ENCODE data around the gene GPSM1. TPM values are rescaled to one million over a fixed set of nuclear protein-coding genes. Genes with fewer than 3 reads are reported as not detected.

GPSM1 gene
- total RNA-seq, 2 donors from 2014 or later: 55.6 to 58.6 TPM

DNA sequence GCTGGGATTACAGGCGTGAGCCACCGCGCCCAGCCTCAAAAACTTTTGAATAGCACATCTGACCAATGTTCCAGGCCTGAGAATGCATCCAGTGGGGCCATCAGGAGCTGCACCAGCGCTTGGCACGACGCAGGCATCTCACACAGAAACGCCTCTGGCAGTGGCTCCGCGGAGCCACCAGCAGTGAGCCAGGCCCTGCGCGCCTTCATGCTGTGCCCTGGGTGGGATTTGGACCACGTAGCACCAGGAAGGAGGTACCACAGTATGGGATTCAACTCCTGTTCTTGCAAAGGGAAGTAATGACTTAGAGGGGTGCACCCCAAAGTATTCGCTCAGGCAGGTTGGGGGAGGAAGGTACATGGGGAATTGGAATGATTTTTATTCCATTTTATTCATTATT is 26.5 kb upstream of the GPSM1 start:
- ATAC-seq (no peak), DNase-seq (no peak)
- intact Hi-C loops (cut with DNase I): no loop called here

DNA sequence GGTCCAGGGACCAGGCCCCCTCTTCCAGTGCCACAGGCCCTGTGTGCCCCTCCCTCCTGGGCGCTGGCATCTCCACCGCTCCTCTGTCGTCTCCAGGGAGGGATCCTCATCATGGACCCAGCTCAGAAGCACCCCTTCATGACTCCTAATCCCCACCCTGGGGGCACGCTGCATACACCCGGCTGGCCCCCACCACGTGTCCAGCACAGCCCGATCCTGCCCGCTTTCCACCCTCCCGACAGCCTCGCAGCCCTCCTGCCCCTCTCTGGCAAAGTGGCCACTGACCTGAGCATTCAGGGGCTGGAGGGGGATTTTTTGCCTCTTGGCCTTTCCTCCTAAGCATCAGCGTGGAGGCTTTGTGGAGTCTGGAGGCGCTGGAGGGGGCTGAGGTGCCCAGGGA is 24.8 kb upstream of the GPSM1 start:
- intact Hi-C loops (cut with DNase I): no loop called here
- ATAC-seq (no peak), DNase-seq (no peak)

DNA sequence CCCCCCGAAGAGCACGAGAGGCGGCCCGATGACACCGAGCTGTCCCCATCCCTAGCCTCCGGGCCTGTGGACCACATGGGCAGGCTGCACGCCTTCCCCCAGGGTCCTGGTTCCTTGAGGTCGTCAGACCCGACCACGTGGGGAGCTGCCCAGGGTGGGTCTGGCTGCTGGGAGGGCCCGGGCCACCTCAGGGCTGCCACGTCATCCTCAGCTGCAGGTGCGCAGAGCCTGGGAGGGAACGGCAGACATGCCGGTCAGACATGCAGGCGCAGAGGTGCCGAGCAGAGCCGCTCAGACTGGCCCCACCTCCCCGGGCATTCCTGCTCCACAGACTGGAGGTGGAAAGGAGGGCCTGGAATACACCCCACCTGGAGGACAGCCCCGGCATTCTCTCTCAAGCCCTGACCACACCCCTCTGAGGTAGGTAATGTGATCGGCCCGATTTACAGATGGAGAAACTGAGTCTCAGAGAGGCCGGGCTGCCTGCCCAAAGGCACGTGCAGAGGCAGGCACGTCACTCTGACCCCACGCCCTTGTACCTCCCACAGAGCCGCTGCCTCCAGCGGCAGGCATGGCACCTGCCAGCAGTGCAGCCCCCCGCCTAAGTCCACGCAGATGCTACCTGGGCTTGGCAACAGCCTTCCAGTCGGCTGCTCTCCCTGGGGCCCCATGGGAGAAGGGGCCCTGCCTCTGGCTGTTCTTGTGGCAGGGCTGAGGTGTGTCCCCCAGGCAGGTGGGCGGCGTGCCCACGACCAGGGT is 24.1 kb upstream of the GPSM1 start:
- no peak for DNase-seq
- no peak for ATAC-seq
- intact Hi-C loops (cut with DNase I): no loop called here

DNA sequence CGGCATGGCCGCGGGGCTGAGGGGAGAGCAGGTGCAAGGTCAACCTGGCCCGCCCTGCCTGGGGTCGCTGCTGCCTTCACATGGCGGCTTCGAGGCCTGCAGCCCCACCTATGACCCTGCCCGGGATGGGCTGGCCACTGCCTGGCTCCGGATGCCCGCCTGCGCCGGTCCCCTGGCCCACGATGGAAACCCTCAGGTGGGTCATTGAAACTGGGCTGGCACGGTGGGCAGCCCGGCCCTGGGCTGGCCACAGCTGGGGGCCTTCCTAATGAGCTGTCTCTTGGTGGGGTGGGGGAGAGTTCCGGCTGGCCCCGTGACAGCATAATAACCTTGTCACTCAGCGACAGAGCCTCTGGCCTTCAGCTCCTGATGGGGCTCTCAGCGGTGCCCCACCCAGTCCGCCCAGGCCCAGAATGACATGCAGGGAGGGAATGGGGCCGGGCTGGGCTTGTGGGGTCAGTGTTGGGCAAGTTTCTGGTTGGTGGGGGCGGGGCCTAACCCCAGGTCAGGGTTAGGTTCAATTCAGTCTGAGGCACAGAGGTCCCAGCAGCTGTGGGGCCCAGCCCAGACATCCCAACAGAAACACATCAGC is 23.4 kb upstream of the GPSM1 start, which contains the start of gene CCDC187:
Gene CCDC187, minus strand, starts transcription at position 270 of the 592 bp plus-strand sequence. Its CDS starts 264 bp downstream, at position 6.
- intact Hi-C loops (cut with DNase I): no loop called here
- ATAC-seq (no peak), DNase-seq (no peak)

DNA sequence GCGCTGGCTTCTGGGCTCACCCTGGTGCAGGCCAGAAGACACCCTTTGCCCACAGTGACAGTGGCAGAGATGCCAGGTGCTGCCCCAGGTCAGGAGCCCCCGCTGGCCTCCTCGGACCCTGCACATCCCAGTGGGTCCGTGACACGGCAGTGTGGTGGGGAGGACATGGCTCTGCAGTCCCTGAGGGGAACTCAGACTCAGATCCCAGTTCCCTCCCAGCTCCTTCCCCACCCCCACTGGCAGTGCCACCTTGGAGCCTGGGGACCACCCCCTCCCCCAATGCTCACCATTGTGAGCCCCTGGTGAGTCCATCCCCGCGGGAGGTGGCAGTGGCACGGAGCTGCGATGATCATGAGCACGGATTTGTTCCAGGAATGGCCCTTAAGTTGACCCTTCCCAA is 22.9 kb upstream of the GPSM1 start:
- intact Hi-C loops (cut with DNase I): no loop called here
- no peak for ATAC-seq
- no peak for DNase-seq

DNA sequence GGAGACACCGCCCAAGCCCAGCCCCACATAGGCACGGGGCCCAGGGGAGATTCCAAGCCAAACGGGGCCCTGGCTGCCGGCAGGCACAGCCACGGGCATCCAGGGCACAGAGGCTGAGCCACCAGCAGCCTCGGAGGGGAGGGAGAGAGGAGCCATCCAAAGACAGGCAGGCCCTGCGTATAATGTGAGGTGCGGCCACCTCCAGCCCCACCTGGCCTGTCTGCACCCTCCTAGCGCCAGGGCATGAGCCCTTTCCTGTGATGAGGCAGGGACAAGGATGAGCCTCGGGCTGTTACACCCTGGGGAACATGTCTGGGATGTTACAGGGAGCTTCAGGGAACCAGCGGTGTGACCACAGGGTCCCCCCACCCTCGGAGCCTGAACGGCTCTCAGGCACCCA is 22.4 kb upstream of the GPSM1 start:
- intact Hi-C loops (cut with DNase I): no loop called here
- DNase-seq: no peak
- no peak for ATAC-seq

DNA sequence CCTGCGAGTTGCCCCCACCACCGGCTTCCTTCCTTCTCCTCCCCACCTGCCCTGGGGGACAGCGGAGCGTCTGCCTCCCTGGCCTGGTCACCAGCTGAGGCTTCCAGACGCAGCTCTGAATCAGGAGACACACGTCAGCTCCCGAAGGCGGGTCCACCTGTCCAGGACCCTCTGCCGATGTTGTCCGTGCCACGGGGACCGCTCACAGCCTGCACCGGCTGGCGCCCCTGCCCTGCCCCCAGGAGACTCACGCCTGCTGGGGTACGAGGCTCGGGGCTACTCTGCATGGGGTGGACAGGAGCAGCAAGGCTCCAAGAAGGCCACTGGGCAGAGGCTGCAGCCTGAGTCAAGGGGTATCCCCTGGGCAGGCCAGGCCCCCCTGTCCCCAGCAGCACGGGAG is 21.5 kb upstream of the GPSM1 start:
- ATAC-seq (no peak), DNase-seq (no peak)
- intact Hi-C loops (cut with DNase I): no loop called here

DNA sequence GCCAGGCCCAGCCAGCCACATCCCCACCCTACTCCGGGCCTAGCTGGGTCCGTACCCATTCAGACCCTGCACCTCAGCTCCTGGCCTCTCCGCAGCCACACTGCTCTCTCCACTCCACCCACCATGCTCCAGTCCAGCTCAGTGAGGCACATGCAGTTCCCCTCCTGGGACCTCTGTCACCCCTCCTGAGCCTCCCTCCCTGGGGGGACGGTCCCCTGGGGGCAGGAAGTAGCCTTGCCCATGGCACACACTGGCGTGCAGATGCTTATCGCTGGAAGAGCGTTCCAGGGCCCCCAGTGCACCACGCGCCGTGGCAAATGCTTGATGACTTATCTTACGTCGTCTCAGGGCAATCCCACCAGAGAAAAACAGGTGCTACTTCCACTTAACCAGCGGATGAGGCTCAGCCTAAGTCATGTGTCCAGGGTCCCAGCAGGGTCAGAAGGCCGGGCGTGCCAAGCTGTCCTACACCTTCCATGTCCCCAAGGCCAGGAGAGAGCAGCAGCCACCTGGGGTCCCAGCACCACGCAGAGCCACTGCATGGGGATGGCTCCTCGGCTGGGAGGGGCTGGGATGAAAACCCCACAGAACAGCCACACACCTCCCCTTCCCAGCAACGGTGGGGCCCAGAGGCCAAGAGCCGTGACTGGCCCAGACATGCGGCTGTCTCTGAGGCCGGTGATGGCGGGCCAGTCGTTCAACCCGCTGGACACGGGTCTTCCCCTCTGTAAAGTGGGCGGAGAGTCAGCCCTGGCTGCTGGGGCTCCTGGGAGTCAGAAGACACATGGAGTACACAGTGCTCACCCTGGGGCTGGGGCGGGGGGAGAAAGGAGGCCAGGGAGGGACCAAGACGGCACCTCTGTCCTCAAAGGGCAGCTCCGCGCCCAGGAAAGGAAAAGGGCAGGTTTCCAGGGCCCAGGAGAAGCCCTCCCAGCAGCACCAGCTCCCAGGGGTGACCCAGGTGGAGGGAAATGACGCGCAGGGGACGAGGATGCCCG is 20.8 kb upstream of the GPSM1 start:
- DNase-seq (no peak), ATAC-seq (no peak)
- intact Hi-C loops (cut with DNase I): no loop called here

DNA sequence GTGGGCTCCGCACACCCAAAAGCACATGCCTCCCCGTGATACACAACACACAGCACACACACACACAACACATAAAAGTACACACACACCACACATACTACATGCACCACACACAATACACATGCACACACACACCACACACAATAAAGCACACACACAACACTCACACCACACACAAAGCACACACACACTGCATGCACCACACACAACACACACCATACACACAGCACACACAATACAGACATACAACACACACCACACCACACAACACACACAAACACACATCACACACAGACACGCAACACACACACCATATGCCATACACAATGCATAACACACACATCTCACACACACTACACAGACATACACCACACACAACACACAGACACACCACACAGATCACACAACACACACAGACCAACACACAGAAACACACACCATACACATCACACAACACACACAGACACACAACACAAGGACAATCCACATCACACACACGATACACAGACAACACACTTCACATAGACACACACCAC is 20.1 kb upstream of the GPSM1 start:
- intact Hi-C loops (cut with DNase I): no loop called here
- DNase-seq (no peak), ATAC-seq (no peak)

DNA sequence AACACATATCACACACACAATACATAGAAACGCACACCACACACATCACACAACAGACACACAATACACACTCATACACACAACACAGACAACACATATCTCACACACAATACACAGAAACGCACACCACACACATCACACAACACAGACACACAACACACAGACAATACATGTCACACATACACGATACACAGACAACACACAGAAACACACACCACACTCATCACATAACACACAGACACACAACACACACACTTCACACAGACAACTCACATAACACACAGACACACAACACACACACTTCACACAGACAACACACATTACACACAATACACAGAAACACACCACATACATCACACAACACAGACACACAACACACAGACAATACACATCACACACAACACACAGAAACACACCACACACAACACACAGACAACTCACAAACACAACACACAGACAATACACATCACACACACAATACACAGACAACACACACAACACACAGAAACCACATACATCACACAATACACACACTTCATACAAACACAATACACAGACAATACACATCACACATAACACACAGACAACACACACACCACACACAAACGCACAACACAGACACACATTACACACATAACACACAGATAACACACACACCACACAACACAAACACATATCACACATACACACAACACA is 19.2 kb upstream of the GPSM1 start:
- no peak for ATAC-seq
- no peak for DNase-seq
- intact Hi-C loops (cut with DNase I): no loop called here

DNA sequence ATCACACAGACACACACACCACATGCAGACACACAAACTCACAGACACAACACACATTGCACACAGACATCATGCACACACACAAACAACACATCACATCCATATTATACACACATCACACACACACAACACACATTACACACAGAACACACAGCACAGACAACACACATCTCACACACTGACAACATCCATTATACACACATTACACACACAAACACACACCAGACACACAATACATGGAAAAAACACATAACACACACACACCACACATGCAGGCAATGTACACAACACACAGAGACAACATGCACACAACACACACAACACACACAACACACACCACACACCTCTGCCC is 18.7 kb upstream of the GPSM1 start:
- ATAC-seq (no peak), DNase-seq (no peak)
- intact Hi-C loops (cut with DNase I): no loop called here

DNA sequence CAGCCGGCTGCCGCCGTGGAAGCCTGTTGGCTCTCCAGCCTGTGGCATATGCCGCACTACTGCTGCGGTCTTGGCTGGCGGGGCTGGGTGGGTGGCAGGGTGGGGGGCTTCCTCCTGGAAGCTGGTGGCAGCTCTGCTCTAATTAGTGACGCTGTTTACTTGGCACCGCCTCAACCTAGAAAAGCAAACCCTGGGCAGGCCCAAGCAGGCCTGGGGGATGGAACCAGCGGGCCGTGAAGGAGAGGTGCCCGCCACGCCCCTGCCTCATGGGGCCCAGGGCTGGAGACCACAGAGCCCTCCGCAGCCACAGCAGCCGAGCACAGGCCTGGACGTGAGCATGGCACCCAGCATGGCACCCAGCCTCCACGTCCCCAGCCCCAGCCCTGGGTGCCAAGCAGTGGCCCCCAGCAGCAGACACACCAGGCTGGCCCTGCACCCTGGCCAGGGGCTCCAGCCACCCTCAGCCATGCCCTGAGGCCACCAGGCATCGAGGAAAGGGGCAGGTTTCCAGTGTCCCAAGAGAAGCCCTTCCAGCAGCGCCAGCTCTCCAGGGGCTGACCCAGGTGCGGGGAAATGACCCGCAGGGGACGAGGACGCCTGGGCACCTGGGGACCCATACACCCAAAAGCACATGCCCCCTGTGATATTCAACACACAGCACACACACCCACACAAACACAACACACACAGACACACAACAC is 18.1 kb upstream of the GPSM1 start:
- no peak for DNase-seq

DNA sequence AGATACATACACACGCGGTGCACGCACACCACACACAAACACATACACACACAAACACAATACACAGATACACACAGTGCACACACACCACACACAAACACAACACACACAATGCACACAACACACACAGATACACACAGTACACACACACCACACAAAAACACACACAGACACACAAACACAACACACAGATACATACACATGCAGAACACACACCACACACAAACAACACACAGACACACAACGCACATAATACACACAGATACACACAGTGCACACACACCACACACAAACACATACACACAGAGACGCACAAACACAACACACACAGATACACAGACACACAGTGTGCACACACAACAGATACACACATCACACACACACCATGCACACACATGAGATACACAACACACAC is 17.5 kb upstream of the GPSM1 start:
- ATAC-seq (no peak), DNase-seq (no peak)
- intact Hi-C loops (cut with DNase I): loop anchor here in 1 of 2 donors (5.0 kb wide), 1 partner anchor 92 kb away; the partner anchor contains the start of gene SNAPC4

More for the DNA sequence above, 18.1 kb upstream of the GPSM1 start:
- no peak for ATAC-seq
- intact Hi-C loops (cut with DNase I): no loop called here

DNA sequence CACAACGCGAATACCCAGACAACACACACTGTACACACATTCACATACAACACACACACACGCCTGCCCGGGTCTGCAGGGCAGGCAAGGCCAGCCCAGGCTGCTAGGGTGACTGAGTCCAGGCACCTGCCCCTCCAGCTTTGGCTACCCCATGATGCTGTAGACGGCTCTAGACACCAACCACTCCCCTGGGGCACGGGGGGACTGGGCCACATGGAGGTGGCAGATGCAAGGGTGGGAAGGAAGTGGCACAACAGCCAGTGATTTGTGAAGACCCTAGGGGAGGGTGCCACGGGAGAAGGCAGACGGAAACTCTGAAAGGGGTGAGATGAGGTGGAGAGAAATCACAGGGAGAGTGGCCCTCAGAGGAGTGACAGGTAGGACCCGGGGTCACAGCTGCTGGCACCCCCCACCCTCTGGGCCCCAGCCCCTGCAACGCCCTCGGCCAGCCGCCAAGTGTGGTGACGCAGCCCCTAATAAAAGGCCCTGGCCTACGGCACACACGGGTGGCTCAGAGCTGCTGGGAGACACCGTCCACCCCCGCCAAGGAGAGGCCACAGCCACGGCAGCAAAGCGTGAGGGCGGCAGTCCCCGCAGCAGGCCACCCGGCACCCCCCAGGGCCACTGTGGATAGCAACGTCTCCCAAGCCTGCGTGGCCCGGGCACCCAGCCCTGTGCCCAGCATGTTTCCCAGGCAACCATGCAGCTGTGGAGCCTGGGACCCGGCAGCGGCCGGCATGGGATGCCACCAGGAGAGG is 16.9 kb upstream of the GPSM1 start:
- no peak for DNase-seq
- intact Hi-C loops (cut with DNase I): loop anchor here in 1 of 2 donors (5.0 kb wide), 1 partner anchor 92 kb away; the partner anchor contains the start of gene SNAPC4
- ATAC-seq: no peak

DNA sequence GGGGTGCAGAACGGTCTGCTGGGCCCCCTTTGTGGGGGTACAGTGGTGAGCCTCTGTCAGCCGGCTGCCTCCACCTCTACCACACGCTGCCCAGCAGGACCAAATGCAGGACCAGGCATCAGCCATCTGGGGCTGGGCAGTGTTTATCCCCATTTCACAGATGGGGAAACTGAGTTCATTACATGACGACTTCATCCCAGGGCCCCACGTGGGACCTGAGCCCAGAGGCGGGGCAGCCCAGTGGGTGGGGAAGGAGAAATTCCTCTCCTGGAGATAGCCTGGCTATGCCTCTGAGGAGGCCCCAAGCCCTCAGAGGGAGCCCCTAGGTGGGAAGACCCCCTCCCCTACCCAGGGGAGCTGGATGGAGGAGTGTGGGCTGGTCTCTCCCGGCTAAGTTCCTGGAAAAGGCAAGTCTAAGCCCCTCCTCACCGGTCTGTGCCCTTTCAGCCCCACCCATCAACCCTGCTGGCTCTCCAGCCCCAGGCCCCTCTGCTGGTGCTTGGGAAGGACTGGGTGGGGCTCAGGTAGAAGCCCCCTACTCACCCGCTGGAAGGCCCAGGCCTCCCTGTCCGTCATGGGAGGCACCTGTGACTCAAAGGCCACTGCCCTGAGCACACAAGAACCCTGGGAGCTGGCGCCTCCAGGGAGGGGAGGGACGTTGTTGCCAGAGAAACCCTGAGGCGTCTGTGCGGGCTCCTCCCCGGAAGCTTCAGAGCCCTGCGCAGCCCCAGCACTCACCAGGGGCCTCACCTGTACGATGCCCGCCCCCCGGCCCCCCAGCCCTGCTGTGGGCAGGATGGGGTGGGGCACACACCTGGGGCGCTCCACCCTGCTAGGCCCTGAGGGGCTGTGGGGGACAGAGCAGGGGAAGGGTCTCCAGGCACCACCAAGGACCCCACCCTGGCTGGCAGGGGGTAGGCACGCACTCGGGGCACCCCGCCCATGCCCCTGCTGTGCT is 16.0 kb upstream of the GPSM1 start:
- ATAC-seq (peak in 1 of 2 donors; percentile 9), DNase-seq (no peak)
- intact Hi-C loops (cut with DNase I): loop anchor here in 1 of 2 donors (5.0 kb wide), 1 partner anchor 91 kb away; the partner anchor contains the start of gene SNAPC4

DNA sequence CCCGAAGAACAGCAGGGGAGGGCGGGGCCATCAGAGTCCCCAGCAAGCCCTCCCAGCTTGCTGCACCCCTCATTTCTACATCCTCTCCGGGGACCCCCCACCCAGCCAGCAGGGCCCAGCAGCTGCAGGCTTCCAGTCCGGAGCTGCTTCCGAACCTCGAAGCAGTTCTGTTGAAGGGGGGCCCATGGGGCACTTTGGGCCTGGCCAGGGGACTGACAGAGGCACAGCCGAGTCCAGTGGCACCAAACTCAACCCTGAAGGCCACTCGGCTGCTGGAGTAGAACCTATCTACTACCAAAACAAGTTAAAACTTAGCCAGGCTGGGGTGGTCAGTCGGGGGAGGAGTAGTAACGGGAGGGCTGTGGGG is 15.3 kb upstream of the GPSM1 start:
- ATAC-seq (no peak), DNase-seq (no peak)
- intact Hi-C loops (cut with DNase I): loop anchor here in 1 of 2 donors (5.0 kb wide), 1 partner anchor 90 kb away; the partner anchor contains the start of gene SNAPC4
